ENCODE results near the gene RPL7A. TPM values are rescaled to one million over a fixed set of nuclear protein-coding genes. Genes with fewer than 3 reads are reported as not detected.
"Not testable (repeated sequence)": the region's sequence is repeated elsewhere in the genome, so short reads cannot be mapped to it uniquely, and the experiment has no call there.

RPL7A gene
- total RNA-seq, 2 experiments from 2014 or later, result 3,479 to 3,507 TPM

- CTCF ChIA-PET, result interaction anchor here (0.7 to 2.6 kb wide), 12 partner anchors 8 to 148 kb away, joined by 3 to 29 read pairs (median 5); partner anchors contain the start of genes MED22 and RPL7A
- Mint-ChIP-seq H3K4me1 (ENCODE audit: low read depth) (peaks cover 24% of the 10 kb centered on the region), H3K36me3 (ENCODE audit: low read depth) (peaks cover 38% of the 10 kb centered on the region)
- not testable (repeated sequence) for ATAC-seq, H3K4me3 Mint-ChIP-seq, H3K9me3 Mint-ChIP-seq, H3K27ac Mint-ChIP-seq, H3K27me3 Mint-ChIP-seq, DNase-seq
- TF ChIP-seq CTCF (IDR thresholded peaks at IDR 0.05), result peak; percentile 65
- POLR2A ChIA-PET, result interaction anchor here (1.2 to 1.6 kb wide), 5 partner anchors 19 to 47 kb away, joined by 3 to 11 read pairs (median 3); partner anchors contain the start of genes MED22, RPL7A and STKLD1
- intact Hi-C loops (cut with micrococcal nuclease), result loop anchor here (5.0 kb wide), 1 partner anchor 142 kb away; no protein-coding TSS in a partner anchor
These were observed 18.5 kb upstream of the RPL7A start for GRCh38 chr9:133329306-133330156.

- no peaks in the 10 kb centered on the region for H3K27me3 Mint-ChIP-seq
- POLR2A ChIA-PET, result interaction anchor here (1.6 kb wide), 1 partner anchor 22 kb away, joined by 4 read pairs; no protein-coding TSS in a partner anchor
- peaks cover 31% of the 10 kb centered on the region for H3K4me1 Mint-ChIP-seq (ENCODE audit: low read depth)
- H3K27ac Mint-ChIP-seq, result peak overlapping the region; percentile 31
- CTCF ChIA-PET, result interaction anchor here (1.1 to 2.6 kb wide), 5 partner anchors 12 to 145 kb away, joined by 3 to 29 read pairs (median 9); partner anchors contain the start of genes MED22 and RPL7A
- H3K9me3 Mint-ChIP-seq, result no peaks in the 10 kb centered on the region
- DNase-seq, result no peak
- ATAC-seq, result no peak
- TF ChIP-seq CTCF (IDR thresholded peaks at IDR 0.05), result no peak
- intact Hi-C loops (cut with micrococcal nuclease), result no loop called here
- no peak overlapping the region for H3K4me3 Mint-ChIP-seq
- H3K36me3 Mint-ChIP-seq (ENCODE audit: low read depth), result peaks cover 53% of the 10 kb centered on the region
These were observed 16.8 kb upstream of the RPL7A start for GRCh38 chr9:133331221-133331620.

GRCh38 chr9:133331641-133332380 lies 16.2 kb upstream of the RPL7A start:
- intact Hi-C loops (cut with micrococcal nuclease), result no loop called here
- no peak for ATAC-seq
- Mint-ChIP-seq H3K27ac (no peak overlapping the region), H3K36me3 (ENCODE audit: low read depth) (peaks cover 59% of the 10 kb centered on the region), H3K27me3 (no peaks in the 10 kb centered on the region), H3K4me1 (ENCODE audit: low read depth) (peaks cover 34% of the 10 kb centered on the region), H3K9me3 (no peaks in the 10 kb centered on the region), H3K4me3 (no peak overlapping the region)
- no peak for DNase-seq
- ChIA-PET CTCF (interaction anchor here (1.0 kb wide), 1 partner anchor 155 kb away, joined by 3 read pairs; no protein-coding TSS in a partner anchor), POLR2A (interaction anchor here (1.3 kb wide), 1 partner anchor 16 kb away, joined by 3 read pairs; the partner anchor contains the start of genes MED22 and RPL7A)
- TF ChIP-seq CTCF (IDR thresholded peaks at IDR 0.05), result no peak

GRCh38 chr9:133332381-133332730 lies 15.7 kb upstream of the RPL7A start:
- intact Hi-C loops (cut with micrococcal nuclease), result no loop called here
- no peaks in the 10 kb centered on the region for H3K27me3 Mint-ChIP-seq
- H3K9me3 Mint-ChIP-seq, result no peaks in the 10 kb centered on the region
- peaks cover 34% of the 10 kb centered on the region for H3K4me1 Mint-ChIP-seq (ENCODE audit: low read depth)
- H3K36me3 Mint-ChIP-seq (ENCODE audit: low read depth), result peaks cover 63% of the 10 kb centered on the region
- CTCF ChIA-PET, result interaction anchor here (1.0 kb wide), 1 partner anchor 154 kb away, joined by 3 read pairs; no protein-coding TSS in a partner anchor
- ATAC-seq, result no peak
- no peak overlapping the region for H3K27ac Mint-ChIP-seq
- POLR2A ChIA-PET, result interaction anchor here (0.8 to 1.3 kb wide), 2 partner anchors 16 kb away, joined by 3 read pairs; partner anchors contain the start of genes MED22 and RPL7A
- no peak overlapping the region for H3K4me3 Mint-ChIP-seq
- no peak for DNase-seq
- TF ChIP-seq CTCF (IDR thresholded peaks at IDR 0.05), result no peak
